ENCODE measurements around the gene PTPRJ.
A peak's percentile ranks its signal among the peaks of the same experiment; 100 is the strongest.
"Not testable (repeated sequence)": the region's sequence is repeated elsewhere in the genome, so short reads cannot be mapped to it uniquely, and the experiment has no call there.

Gene PTPRJ

DNA sequence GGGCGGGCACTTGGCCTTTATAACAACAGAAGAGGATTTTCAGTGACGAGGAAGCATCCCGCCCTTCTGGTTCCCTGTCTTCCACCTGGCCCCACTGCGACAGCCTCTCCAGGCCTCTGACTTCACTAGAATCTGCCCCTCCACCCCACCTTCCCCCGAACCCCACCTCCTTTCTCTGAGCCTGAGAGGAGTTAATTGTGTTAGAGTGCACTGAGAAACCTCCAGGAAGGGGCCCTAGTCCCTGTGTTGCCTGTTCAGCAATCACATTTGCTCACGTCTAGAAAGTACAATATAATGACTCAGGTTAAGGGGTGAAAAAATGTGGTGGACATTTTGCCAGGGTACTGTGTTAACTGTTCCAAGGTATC, 38.8 kb downstream of the PTPRJ start:
- DNase-seq: no peak

DNA sequence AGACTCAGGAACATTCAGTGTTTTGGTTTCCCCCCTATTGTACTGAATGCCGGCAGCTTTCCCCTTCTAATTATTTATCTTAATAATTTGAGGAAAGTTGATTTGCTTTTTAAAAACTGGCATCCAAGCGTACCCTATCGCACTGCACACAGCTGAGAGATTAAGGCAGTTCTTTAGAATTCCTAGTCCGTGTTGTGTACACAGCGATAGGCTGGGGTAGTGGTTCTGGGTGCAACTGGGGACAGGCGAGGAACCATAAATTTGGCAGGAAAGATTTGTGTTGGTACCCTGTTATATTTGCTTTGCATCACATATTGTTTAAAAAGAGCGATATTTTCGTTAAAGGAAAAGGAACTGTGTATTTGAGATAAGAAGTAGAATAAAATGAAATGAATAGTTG, 39.2 kb downstream of the PTPRJ start:
- DNase-seq: no peak

- DNase-seq: no peak
Observed at GRCh38 chr11:48020092-48020755, 39.9 kb downstream of the PTPRJ start.

DNA sequence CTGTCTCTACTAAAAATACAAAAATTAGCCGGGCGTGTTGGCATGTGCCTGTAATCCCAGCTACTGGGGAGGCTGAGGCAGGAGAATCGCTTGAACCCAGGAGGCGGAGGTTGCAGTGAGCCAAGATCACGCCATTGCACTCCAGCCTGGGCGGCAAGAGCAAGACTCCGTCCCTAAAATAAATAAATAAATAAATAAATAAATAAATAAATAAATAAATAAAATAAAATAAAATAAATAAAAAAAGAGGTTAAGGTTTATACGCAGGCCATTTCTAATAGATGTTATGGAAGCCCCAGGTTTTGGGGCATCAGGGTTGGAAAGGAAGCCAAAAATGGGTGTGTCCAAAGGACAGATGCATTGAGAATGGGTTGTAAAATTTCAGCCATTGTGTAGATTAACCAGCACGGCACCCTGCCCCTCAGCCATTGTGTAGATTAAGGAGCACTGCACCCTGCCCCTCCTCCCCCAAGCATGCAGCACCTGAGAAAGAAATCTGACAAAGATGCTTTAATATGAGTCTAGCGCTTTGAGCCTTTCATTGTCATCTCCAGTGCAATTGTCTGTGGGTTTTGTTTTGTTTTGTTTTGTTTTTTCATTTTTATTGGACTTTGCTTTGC, 41.0 kb downstream of the PTPRJ start:
- not testable (repeated sequence) for DNase-seq

DNA sequence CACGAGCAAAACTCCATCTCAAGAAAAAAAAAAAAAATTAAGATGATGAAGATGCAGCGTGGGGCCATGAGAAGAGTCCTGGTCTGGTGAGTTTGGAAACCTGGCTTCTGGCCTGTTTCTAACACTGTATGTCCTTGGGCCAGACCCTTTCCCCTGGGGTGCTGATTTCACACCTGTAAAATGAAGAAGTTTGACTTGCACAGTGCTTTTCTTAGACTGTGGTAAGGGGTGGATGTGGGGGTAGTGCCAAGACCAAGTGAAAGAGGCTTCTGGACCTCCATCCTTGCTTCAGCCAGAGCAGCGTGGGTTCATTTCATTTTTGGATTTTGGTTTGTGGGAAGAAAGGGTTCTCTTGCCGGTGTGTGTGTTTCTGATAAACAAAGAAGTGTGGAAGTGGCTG, 42.1 kb downstream of the PTPRJ start:
- no peak for DNase-seq

- DNase-seq: not testable (repeated sequence)
Observed at GRCh38 chr11:48023608-48024007, 43.2 kb downstream of the PTPRJ start.

GRCh38 chr11:48024635-48025071, 44.3 kb downstream of the PTPRJ start:
- peak; percentile 16 to 65 for DNase-seq

GRCh38 chr11:48025293-48025983, 45.1 kb downstream of the PTPRJ start:
- DNase-seq: no peak

GRCh38 chr11:48025984-48026340, 45.6 kb downstream of the PTPRJ start:
- no peak for DNase-seq

DNA sequence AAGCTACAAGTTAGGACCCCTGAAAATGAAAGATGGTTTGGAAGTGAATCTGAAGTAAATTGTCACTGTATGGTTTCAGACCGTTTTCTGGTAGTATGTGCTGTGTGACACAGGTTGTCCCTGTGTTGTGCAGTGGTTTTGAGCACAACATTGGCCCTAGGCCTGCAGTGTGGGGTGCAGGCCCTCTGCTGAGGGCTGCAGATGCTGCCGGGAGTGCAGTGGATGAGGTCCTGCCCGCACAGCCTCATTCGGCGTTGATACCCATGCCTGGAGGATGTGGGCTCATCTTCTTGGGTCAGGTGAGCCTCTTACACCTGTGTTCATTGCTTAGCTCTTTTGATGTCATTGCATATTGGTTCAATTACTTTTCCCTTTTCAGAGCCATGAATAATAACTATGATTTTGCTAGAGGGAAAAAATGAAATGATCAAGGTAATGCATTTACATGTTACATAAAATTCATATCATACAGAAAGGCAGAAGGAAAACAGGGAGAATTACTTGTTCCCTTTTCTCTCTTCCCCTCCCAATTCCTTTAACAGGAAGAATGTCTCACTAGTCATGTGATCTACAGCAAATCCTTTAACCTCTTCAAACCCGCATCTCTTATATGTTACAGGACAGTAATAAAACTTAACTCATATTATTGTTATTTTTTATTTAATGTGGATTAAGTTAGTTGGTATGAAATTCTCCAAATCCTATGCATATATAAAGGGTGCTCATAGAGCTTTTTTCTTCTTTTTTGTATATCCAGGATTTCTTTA, 48.7 kb downstream of the PTPRJ start:
- no peak for DNase-seq

DNA sequence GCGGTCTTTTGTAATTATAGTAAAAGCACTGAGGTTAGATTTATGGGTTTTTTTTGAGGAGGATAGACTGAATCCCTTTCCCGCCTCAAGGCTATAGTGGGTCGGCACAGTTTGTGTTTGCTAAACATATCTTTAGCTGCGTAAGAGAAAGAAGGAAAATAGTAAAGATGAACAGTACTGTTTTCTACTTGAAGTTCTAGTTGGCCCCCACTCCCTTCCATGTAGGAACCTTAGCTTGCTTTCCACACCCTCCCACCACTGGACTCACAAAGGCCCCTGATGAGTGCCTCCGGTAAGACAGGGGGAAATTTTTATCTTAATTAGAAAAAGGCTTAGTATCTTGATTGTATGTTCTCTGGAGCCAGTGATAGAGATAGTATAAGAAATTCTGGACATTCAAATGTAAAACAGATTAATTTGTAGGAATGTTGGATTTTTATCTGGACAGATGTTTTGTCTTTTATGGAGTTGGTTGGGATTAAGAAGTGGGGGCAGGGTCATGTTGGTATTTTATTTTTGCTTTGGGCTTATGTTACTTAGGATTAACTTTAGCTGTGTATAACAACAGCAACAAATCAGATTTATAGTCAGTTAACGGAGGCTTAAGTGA, 49.4 kb downstream of the PTPRJ start:
- DNase-seq: no peak

DNA sequence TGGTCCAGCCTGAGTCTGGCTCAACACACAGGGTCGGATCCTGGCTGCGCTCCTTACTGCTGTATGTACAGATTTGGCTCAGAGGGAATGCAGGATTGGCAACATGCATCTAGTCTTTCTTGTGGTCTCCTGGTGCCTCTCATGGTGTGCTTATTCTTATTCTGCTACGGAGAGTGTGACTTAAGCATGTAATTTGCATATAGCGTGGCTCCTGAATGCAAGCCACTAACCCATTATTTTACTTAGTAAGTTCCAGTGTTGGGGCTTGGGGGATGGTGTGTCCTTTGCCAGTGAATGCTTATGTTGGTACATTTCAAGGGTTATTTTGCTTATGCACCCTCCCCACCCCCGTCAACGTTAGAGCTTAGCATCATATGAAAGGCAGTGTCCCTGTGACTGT, 51.2 kb downstream of the PTPRJ start:
- no peak for DNase-seq

DNA sequence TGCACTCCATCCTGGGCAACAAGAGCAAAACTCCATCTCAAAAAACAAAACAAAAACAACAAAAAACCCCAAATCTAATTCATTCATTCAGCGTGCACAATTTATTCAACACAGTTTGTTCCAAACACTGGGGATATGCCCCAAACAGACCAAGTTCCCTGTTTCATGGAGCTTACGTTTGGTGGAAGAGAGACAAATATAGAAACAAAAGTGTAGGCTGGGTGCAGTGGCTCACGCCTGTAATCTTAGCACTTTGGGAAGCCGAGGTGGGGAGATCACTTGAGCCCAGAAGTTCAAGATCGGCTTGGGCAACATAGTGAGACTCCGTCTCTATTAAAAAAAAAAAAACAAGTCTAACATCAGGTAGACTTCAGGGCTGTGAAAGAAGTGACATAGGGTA, 52.4 kb downstream of the PTPRJ start:
- no peak for DNase-seq

GRCh38 chr11:48033918-48034341, 53.6 kb downstream of the PTPRJ start:
- DNase-seq: no peak

GRCh38 chr11:48034926-48035871, 54.8 kb downstream of the PTPRJ start:
- DNase-seq: no peak

DNA sequence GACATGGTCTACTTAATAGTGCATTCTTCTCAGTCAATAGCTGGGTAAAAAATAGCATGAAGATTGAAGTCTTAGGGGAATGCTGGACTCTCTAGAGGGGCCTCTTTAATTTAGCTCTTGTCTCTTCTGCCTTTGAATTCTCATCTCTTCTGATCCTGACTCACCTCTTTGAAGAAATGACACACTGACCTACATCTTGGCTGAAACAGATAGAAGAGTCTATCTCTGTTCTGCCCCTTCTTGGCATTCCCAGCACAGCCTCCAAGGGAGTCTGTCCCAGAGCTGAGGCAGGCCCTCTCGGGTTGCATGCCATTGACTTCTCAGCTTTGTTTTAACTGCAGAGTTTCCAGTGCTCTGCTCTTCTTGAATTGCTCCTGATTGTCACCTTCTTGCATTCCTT, 55.7 kb downstream of the PTPRJ start:
- DNase-seq: no peak

DNA sequence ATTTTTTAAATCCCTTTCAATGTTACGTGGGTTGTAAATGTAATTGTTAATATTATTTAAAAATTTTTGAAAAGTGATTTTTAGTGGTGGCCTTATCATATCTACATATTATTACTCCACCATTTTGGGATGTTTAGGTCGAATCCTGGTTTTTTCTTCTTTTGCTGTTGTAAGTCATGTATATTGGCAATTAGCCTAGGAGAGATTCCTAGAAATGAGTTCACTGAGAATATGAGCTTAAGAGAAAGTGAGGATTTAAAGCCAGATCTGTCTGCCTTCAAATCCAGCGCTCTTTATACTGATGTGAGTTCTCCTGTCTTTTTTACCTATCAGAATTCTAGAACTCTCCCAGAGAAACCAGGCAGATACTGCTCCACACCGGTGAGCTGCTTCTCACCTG, 56.1 kb downstream of the PTPRJ start:
- no peak for DNase-seq

DNA sequence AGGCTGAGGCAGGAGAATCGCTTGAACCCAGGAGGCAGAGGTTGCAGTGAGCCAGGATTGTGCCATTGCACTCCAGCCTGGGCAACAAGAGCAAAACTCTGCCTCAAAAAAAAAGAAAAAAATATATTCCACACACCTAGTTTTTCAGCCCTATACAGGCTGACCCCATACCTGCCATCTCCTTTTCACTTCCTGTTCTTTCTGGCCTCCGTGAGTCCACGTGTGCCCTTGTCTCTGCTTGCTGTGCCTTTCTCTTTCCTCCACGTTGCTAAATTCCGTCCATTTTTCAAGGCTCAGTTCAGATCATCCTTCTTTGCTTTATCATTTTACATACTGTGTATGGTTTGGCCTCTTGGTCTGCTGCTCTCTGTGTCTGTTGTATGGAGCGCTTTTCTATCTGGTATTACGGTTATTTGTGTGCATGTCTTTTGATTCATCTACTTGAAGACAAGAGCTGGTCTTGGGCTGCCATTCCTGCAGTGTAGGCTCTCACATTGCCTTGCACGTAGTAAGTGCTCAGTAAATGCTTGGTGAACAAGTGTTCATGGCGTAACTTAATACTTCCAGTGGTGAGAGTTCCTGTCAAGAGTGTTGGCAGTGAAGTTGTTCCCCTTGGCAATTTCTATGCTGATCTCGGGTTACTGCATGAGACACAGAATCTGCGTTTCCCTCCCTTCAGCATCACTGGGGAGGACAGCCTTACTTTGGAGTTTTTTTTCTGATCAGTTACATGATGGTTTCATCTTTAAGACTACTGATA, 57.5 kb downstream of the PTPRJ start:
- DNase-seq: no peak

DNA sequence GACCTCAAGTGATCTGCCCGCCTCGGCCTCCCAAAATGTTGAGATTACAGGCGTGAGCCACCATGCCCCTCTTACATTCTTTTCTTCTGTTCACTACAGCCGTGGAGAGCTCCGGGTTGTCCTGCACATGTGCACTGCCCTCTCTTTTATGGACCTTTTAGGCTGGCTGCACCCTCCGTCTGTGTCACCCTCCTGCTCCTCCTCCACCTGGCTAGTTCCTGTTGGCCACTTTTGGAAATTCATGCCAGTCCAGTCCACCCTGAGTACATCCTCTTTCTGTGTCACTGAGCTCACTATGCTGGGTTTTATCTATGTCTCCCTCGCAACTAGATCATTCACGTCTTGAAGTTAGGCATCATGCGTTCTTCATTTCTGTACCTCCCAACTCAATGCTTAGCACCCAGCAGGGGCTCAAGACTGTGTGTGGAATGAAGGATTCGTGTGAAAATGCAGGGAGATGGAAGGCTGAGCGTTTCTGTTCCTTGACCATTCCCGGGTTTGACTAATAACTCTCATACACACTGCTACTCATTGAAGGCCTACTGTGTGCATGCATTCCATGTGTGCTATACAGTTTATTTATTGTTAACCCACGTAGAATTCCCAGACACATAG, 60.6 kb downstream of the PTPRJ start:
- DNase-seq: no peak

- DNase-seq: no peak
Observed at GRCh38 chr11:48041877-48042695, 61.7 kb downstream of the PTPRJ start.
